Measurements from ENCODE around the gene SCG2. TPM values are rescaled to one million over a fixed set of nuclear protein-coding genes. Genes with fewer than 3 reads are reported as not detected.

SCG2 gene
- total and polyA plus RNA-seq, 2 of the 4 experiments (the other 2 are of a cell fraction), result 0.36 to 0.46 TPM

DNA sequence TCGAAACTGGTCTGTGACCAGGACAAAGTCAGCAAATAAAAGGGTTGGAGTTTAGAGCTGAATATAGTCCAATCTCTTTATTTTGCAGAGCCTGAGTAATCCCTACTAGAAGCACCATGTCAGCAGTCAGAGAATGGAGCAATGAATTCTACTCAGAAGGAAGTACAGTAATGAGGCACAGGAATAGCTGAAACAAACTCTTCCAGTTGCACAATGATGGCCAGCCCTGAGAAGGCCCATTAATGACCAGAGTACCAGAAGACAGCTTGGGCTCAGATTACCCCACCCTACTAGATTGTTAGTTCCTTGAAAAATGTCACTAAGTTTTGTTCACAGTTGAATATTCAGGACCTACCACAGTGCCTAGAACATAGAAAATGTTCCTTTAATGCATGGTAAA is 40.3 kb upstream of the SCG2 start:
- Histone ChIP-seq H3K14ac (replicated peaks; ENCODE audit: low read depth, low read length) (0 out of 2 replicates have a peak overlapping the region, but pooled peaks have one; percentile 26), H3K4me3 (ENCODE audit: insufficient read depth, low read depth, low read length) (no peak overlapping the region)

More for the DNA sequence above, 40.3 kb upstream of the SCG2 start:
- Histone ChIP-seq H3K27ac (ENCODE audit: insufficient read depth, low read length) (no peak overlapping the region), H3K9me3 (ENCODE audit: control insufficient read depth, insufficient read depth, low read length) (no peaks in the 10 kb centered on the region), H4K5ac (ENCODE audit: low read depth, low read length) (no peak overlapping the region), H3K18ac (ENCODE audit: low read depth, low read length) (no peak overlapping the region), H4K8ac (ENCODE audit: low read depth in 2 of 2, low read length in 2 of 2) (no peak overlapping the region), H3K4me2 (ENCODE audit: low read depth, low read length) (no peak overlapping the region), H3K56ac (ENCODE audit: extremely low read depth, insufficient read depth, low read length) (no peak overlapping the region), H4K20me1 (ENCODE audit: insufficient read depth, low read length) (no peaks in the 10 kb centered on the region), H3K36me3 (ENCODE audit: control insufficient read depth, insufficient read depth, low read length) (no peaks in the 10 kb centered on the region), H3K9me1 (ENCODE audit: insufficient read depth, low read length) (0 out of 2 replicates have a peak, but pooled peaks cover 3% of the 10 kb centered on the region), H2AFZ (replicated peaks; ENCODE audit: low read length, poor library complexity) (no peak overlapping the region), H3K9ac (ENCODE audit: low read depth, low read length) (no peak overlapping the region), H3K27me3 (ENCODE audit: control insufficient read depth, insufficient read depth, low read length) (no peaks in the 10 kb centered on the region), H2BK5ac (ENCODE audit: low read depth, low read length, poor library complexity, severe bottlenecking) (no peak overlapping the region), H3K4me1 (ENCODE audit: control insufficient read depth, insufficient read depth, low read length) (peaks cover 3% of the 10 kb centered on the region), H3K23ac (ENCODE audit: low read depth, low read length) (no peak overlapping the region), H4K91ac (ENCODE audit: insufficient read depth, low read depth, low read length) (no peak overlapping the region), H3K4ac (ENCODE audit: low read depth, low read length) (no peak overlapping the region), H2AK5ac (ENCODE audit: low read depth, low read length) (no peak overlapping the region), H2BK15ac (ENCODE audit: low read depth, low read length) (no peak overlapping the region), H2AK9ac (replicated peaks; ENCODE audit: low read depth, low read length, poor library complexity) (no peak overlapping the region), H2BK120ac (ENCODE audit: low read depth, low read length) (no peak overlapping the region; the same call in 1 of the 2 replicates), H2BK20ac (ENCODE audit: low read depth, low read length) (peak overlapping the region; percentile 10; the same call in 1 of the 2 replicates), H3K79me1 (ENCODE audit: low read depth in 1 of 2, low read length in 2 of 2) (no peaks in the 10 kb centered on the region)
- intact Hi-C loops (cut with micrococcal nuclease), result no loop called here
- BruUV-seq (replicated peaks), result no TSS peak
- in situ Hi-C loops (cut with MboI; ENCODE audit: low sequenced_read_pairs), result no loop called here
- no peak for TF ChIP-seq SMC3 (IDR thresholded peaks at IDR 0.05; ENCODE audit: low read depth, low read length)
- TF ChIP-seq MAZ (IDR thresholded peaks at IDR 0.05; ENCODE audit: borderline replicate concordance, low read depth, low read length), result no peak
- TF ChIP-seq, protein P1, sequence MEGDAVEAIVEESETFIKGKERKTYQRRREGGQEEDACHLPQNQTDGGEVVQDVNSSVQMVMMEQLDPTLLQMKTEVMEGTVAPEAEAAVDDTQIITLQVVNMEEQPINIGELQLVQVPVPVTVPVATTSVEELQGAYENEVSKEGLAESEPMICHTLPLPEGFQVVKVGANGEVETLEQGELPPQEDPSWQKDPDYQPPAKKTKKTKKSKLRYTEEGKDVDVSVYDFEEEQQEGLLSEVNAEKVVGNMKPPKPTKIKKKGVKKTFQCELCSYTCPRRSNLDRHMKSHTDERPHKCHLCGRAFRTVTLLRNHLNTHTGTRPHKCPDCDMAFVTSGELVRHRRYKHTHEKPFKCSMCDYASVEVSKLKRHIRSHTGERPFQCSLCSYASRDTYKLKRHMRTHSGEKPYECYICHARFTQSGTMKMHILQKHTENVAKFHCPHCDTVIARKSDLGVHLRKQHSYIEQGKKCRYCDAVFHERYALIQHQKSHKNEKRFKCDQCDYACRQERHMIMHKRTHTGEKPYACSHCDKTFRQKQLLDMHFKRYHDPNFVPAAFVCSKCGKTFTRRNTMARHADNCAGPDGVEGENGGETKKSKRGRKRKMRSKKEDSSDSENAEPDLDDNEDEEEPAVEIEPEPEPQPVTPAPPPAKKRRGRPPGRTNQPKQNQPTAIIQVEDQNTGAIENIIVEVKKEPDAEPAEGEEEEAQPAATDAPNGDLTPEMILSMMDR (conservative IDR thresholded peaks at IDR 0.05; ENCODE audit: low read depth, low read length), result no peak
- TF ChIP-seq, protein P2, sequence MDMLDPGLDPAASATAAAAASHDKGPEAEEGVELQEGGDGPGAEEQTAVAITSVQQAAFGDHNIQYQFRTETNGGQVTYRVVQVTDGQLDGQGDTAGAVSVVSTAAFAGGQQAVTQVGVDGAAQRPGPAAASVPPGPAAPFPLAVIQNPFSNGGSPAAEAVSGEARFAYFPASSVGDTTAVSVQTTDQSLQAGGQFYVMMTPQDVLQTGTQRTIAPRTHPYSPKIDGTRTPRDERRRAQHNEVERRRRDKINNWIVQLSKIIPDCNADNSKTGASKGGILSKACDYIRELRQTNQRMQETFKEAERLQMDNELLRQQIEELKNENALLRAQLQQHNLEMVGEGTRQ (IDR thresholded peaks at IDR 0.05; ENCODE audit: low read depth, low read length), result no peak
- no peak for TF ChIP-seq BHLHE40 (IDR thresholded peaks at IDR 0.05; ENCODE audit: low read depth, low read length)
- TF ChIP-seq FOS (IDR thresholded peaks at IDR 0.05; ENCODE audit: low read depth, low read length), result no peak
- 0 out of 2 replicates have a peak, but pooled peaks have one; percentile 3 for TF ChIP-seq CEBPB (IDR thresholded peaks at IDR 0.05; ENCODE audit: low read depth, low read length)
- TF ChIP-seq RAD21 (IDR thresholded peaks at IDR 0.05; ENCODE audit: low read length), result no peak
- no peak for TF ChIP-seq RFX5 (IDR thresholded peaks at IDR 0.05; ENCODE audit: low read depth, low read length)
- WGBS, 2 experiments (ENCODE audit: extremely low coverage in 2 of 2, insufficient read length in 1 of 2), result no CpG with 5 or more reads among the region's 1 CpG
- DNase-seq (peak; percentile 23), ATAC-seq (ENCODE audit: low read depth) (peak; percentile 22)
- CTCF ChIA-PET, result no interaction called here
- POLR2A ChIA-PET (ENCODE audit: unreplicated experiment), result no interaction called here
- dilution Hi-C loops (cut with HindIII; ENCODE audit: low sequenced_read_pairs, unreplicated experiment), result no loop called here

Measured in IMR-90 (cell line).